ENCODE results near the gene PEAK1.
A peak's percentile ranks its signal among the peaks of the same experiment; 100 is the strongest.

The PEAK1 gene

GRCh38 chr15:77349666-77350065, 70.2 kb downstream of the PEAK1 start:
- no peak overlapping the region for H3K4me3 ChIP-seq (ENCODE audit: low read depth, low read length)
- TF ChIP-seq CTCF (conservative IDR thresholded peaks at IDR 0.05; ENCODE audit: low read depth, low read length), result no peak
- DNase-seq (ENCODE audit: low read depth), result no peak

- no peak for DNase-seq (ENCODE audit: low read depth)
- TF ChIP-seq CTCF (conservative IDR thresholded peaks at IDR 0.05; ENCODE audit: low read depth, low read length), result no peak
These were observed 71.4 kb downstream of the PEAK1 start for GRCh38 chr15:77348511-77348910.

GRCh38 chr15:77347197-77347596, 72.7 kb downstream of the PEAK1 start:
- peak; percentile 26 for DNase-seq (ENCODE audit: low read depth)
- H3K4me3 ChIP-seq (ENCODE audit: low read depth, low read length), result no peak overlapping the region
- no peak for TF ChIP-seq CTCF (conservative IDR thresholded peaks at IDR 0.05; ENCODE audit: low read depth, low read length)

More at GRCh38 chr15:77348511-77348910, 71.4 kb downstream of the PEAK1 start:
- no peak overlapping the region for H3K4me3 ChIP-seq (ENCODE audit: low read depth, low read length)

GRCh38 chr15:77346245-77347036, 73.5 kb downstream of the PEAK1 start:
- TF ChIP-seq CTCF (conservative IDR thresholded peaks at IDR 0.05; ENCODE audit: low read depth, low read length), result no peak
- H3K4me3 ChIP-seq (ENCODE audit: low read depth, low read length), result no peak overlapping the region
- no peak for DNase-seq (ENCODE audit: low read depth)

- peak; percentile 19 for DNase-seq (ENCODE audit: low read depth)
- TF ChIP-seq CTCF (conservative IDR thresholded peaks at IDR 0.05; ENCODE audit: low read depth, low read length), result no peak
- no peak overlapping the region for H3K4me3 ChIP-seq (ENCODE audit: low read depth, low read length)
These were observed 77.1 kb downstream of the PEAK1 start for GRCh38 chr15:77342807-77343206.

GRCh38 chr15:77340245-77340644, 79.7 kb downstream of the PEAK1 start:
- DNase-seq (ENCODE audit: low read depth), result no peak
- TF ChIP-seq CTCF (conservative IDR thresholded peaks at IDR 0.05; ENCODE audit: low read depth, low read length), result no peak
- no peak overlapping the region for H3K4me3 ChIP-seq (ENCODE audit: low read depth, low read length)

- TF ChIP-seq CTCF (conservative IDR thresholded peaks at IDR 0.05; ENCODE audit: low read depth, low read length), result no peak
- no peak for DNase-seq (ENCODE audit: low read depth)
- H3K4me3 ChIP-seq (ENCODE audit: low read depth, low read length), result no peak overlapping the region
These were observed 83.9 kb downstream of the PEAK1 start for GRCh38 chr15:77336006-77336405.
